Fibroblast of pulmonary artery (primary cell): ENCODE measurements around the gene UGT2B28.
"Not testable (repeated sequence)": the region's sequence is repeated elsewhere in the genome, so short reads cannot be mapped to it uniquely, and the experiment has no call there.

Experiments
- DNase-seq: peaks from one replicate; pipeline ENCODE4 v3.0.0-alpha.2; 2010; ENCODE audit warnings: low read depth
- H3K4me3 ChIP-seq: replicated peaks from 2 replicates; pipeline ENCODE4 v1.5.1; 2011; ENCODE audit warnings: low read depth, mild to moderate bottlenecking, control low read depth, low read length, moderate library complexity
- TF ChIP-seq, protein P1 (sequence below): IDR thresholded peaks from 2 replicates; pipeline ENCODE4 v1.5.1; 2011; ENCODE audit warnings: mild to moderate bottlenecking, control low read depth, low read length, inconsistent platforms; ENCODE audit errors: missing control alignments

The UGT2B28 gene

DNA sequence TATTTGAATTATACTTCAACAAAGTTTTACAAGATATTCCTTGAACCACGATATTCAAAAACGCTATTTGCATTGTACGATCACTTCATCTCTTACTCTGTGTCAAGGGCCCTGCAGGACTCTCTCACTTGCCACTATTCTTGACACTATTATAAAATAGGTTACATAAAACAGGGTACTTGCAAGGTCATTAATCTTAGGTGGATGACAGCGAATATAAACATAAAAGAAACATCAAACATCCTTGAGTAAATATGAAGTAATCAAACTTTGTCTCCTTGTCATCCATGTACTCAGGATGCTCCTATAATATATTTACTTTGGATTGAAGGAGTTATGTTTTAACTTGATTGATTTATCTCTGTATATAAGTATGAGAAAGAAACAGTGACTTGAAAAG, at the start of gene UGT2B28:
TSS of gene UGT2B28 (plus strand) at position 395 of the 400 bp plus-strand sequence. CDS start 26 bp downstream, outside the sequence.
- not testable (repeated sequence) for DNase-seq, H3K4me3 ChIP-seq

DNA sequence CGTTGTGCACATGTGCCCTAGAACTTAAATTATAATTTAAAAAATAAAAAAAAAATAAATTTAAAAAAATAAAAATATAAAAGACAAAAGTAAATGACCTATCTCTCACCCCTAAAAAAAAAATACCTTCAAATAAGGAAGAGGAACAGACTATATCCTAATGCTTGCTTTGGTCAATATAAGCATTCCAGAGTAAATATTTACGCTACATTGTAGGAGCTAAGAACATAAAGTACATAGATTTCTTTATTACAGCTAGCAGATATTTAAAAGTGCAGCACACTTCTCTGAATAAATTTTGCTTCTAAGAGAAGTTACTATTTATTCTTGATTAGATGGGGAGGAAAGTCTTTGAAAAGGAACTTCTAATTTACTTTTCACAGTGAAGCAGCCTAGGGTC, 41.2 kb upstream of the UGT2B28 start:
- DNase-seq, result no peak
- H3K4me3 ChIP-seq, result no peak overlapping the region
- TF ChIP-seq, protein P1, sequence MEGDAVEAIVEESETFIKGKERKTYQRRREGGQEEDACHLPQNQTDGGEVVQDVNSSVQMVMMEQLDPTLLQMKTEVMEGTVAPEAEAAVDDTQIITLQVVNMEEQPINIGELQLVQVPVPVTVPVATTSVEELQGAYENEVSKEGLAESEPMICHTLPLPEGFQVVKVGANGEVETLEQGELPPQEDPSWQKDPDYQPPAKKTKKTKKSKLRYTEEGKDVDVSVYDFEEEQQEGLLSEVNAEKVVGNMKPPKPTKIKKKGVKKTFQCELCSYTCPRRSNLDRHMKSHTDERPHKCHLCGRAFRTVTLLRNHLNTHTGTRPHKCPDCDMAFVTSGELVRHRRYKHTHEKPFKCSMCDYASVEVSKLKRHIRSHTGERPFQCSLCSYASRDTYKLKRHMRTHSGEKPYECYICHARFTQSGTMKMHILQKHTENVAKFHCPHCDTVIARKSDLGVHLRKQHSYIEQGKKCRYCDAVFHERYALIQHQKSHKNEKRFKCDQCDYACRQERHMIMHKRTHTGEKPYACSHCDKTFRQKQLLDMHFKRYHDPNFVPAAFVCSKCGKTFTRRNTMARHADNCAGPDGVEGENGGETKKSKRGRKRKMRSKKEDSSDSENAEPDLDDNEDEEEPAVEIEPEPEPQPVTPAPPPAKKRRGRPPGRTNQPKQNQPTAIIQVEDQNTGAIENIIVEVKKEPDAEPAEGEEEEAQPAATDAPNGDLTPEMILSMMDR, result no peak

DNA sequence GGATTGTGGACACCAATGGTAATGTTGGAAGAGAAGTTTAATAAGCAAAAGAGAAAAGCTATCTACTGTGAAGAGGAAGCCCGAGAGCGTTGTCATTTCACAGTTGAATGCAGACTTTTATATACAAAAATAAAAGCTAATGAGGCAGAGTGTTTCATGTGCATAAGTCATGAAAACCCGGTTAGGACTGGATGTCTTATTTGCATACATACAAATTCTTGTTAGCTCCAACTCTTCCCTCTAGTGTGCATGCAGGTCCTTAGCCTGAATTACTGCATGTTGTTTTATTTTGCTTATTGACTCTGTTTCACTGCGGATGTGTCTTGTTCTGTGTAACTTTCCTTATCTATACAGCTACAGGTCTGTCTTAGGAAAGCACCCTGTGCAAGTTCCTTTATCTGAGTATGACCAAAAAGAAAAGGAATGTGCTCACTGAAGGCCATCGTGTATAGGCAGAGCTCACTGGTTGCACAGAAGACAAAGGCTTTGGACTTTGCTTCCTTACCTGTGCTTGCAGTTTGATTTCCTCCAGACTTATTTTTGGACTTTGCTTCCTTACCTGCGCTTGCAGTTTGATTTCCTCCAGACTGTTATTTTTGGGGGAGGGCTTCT, 40.6 kb upstream of the UGT2B28 start:
- DNase-seq, result no peak
- no peak overlapping the region for H3K4me3 ChIP-seq
- TF ChIP-seq, protein P1, result no peak

DNA sequence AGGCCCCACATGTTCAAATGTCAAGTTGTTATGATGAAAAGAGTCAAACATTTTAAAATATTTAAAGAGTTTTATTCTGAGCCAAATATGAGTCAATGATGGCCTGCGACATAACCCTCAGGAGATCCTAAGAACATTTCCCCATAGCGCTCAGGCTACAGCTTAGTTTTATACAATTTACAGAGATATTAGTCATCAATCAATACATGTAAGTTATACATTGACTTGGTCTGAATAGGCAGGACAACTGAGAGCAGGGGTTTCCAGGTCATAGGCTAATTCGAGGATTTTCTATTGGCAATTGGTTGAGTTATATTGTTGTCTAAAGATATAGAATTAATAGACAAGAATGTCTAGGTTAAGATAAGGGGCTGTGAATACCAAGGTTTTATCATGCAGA, 39.5 kb upstream of the UGT2B28 start:
- not testable (repeated sequence) for DNase-seq, H3K4me3 ChIP-seq

DNA sequence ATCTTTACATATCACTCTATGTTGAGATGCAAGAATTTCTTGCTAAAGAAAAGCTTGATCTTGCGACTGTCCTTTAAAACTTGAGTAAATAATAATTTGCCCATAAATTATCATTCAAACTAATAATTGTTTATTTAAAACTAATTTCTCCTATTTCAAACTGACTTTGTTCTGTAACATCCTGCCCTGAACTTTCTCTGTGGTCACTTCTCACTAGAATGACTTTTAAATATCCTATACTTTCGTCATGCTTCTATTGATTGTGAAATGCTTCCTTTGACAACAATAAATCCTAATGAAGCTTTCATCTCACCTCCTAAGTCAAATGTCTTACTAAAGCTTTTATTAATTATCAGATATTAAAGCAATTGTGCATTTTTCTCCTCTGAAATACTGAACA, 38.5 kb upstream of the UGT2B28 start:
- H3K4me3 ChIP-seq, DNase-seq: not testable (repeated sequence)

DNA sequence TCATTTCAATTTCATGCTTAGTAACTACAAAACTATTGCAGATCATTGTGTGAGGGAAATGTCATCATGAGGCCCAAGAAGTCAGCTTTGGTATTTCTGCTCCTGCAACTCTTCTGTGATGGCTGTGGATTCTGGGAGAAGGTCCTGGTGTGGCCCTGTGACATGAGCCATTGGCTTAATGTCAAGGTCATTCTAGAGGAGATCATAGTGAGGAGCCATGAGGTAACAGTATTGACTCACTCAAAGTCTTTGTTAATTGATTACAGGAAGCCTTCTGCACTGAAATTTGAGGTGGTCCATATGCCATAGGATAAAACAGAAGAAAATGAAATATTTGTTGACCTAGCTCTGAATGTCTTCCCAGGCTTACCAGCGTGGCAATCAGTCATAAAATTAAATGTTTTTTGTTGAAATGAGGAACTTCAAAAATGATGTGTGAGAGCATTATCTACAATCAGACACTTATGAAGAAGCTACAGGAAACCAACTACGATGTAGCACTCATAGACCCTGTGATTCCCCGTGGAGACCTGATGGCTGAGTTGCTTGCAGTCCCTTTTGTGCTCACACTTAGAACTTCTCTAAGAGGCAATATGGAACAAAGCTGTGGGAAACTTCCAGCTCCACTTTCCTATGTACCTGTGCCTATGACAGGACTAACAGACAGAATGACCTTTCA, 37.6 kb upstream of the UGT2B28 start:
- DNase-seq, H3K4me3 ChIP-seq: not testable (repeated sequence)

DNA sequence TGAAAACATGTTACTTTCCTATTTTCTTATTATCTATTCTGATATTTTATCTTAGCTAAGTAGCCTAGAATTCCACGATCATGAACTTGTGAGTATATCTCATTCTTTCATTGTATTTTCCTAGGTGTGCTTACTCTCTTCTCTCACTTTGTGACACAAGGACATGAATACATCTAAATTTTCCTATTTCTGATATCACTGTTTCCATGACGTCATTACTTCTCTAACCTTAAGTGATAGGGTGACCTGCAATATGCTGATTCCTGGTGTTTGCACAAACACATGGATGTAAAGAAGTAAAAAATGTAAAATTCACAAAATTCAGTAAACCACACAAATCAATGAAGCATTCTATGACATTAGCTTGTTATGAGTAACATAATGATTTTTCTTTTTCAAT, 29.4 kb upstream of the UGT2B28 start:
- not testable (repeated sequence) for DNase-seq

DNA sequence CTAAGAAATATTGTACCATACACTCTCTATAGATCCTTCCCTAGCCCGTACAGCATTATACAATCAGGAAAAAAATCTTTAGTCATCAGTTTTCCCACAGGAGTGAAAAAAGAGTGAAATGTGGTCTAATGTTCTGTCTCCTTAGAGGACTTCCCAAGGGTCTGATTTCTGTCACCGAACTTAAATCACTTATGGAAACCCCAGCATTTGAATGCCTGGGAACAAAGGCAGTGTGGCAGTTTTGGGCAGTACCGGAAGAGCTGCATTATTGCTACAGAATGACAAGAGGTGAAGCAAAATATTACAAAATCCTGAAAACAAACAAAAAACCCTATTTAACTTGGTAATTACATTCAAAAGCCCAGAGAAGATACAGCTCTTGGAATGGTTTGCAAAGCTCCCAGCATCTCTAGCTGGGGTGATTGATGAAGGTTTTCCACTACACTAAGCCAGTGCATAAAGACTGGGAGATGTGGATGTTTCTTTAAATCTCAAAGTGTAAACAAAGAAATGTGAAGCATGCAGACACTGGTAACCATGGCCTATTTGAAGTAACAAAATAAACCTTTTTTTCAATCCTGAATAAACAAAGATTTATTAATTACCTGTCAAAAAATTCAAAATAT, 27.0 kb upstream of the UGT2B28 start:
- not testable (repeated sequence) for H3K4me3 ChIP-seq, DNase-seq

More for the DNA sequence above, 29.4 kb upstream of the UGT2B28 start:
- H3K4me3 ChIP-seq, result not testable (repeated sequence)

DNA sequence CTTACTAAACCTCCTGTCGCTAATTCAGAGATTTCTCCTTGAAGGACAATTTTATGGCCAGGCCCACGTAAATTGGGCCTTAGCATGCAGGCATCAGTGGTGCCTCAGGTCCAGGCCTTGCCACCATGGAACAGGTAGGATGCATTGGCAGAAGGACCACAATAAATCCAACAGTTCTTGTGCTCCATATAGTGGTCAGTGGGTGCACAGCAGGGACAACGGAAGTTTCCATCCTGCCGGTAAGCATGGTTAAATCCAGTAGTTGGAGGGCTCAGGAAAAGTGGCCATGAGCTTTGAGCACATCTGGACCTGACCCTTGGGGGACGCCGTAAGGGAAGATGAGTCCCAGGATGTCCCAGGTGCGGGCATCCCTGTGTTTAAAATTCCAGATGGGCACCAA, 11.7 kb upstream of the UGT2B28 start:
- not testable (repeated sequence) for H3K4me3 ChIP-seq, DNase-seq

DNA sequence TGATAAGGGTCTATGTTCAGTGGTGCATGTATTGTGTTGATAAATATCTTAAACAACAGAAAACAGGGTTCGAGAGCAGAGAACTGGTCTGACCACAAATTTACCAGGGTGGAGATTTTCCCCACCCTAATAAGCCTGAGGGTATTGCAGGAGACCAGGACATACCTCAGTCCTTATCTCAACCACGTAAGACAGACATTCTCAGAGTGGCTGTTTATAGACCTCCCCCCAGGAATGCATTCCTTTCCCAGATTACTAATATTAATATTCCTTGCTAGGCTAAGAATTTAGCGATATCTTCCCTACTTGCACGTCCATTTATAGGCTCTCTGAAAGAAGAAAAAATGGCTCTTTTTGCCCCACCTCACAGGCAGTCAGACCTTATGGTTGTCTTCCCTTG, 16.1 kb downstream of the UGT2B28 start:
- DNase-seq, H3K4me3 ChIP-seq: not testable (repeated sequence)

DNA sequence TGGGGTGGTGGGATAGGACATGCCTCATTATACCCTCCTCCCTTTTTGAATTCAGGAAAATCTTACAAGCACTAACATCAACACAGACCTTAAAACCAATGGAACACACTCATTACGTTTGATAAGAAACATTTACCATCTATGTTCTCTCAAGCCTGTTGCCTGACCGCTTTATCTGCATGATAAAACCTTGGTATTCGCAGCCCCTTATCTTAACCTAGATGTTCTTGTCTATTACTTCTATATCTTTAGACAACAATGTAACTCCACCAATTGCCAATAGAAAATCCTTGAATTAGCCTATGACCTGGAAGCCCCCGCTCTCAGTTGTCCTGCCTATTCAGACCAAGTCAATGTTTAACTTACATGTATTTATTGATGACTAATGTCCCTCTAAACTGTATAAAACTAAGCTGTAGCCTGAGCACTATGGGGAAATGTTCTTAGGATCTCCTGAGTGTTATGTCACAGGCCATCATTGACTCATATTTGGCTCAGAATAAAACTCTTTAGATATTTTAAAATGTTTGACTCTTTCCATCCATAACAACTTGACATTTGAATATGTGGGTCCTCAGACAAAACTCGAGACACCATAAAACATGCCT, 28.3 kb downstream of the UGT2B28 start:
- DNase-seq, H3K4me3 ChIP-seq: not testable (repeated sequence)

DNA sequence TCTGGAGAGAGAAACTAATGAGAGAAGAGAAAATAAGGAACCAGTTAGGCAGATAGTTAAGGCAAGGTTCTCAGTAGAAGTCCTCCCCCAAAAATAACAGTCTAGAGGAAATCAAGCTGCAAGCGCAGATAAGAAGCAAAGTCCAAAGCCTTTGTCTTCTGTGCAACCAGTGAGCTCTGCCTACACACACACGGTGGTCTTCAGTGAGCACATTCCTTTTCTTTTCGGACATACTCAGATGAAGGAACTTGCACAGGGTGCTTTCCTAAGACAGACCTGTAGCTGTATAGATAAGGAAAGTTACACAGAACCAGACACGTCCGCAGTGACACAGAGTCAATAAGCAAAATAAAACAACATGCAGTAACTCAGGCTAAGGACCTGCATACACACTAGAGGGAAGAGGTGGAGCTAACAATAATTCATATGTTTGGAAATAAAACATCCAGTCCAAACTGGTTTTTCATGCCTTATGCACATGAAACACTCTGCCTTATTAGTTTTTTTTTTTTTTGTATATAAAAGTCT, 29.3 kb downstream of the UGT2B28 start:
- H3K4me3 ChIP-seq, result not testable (repeated sequence)

DNA sequence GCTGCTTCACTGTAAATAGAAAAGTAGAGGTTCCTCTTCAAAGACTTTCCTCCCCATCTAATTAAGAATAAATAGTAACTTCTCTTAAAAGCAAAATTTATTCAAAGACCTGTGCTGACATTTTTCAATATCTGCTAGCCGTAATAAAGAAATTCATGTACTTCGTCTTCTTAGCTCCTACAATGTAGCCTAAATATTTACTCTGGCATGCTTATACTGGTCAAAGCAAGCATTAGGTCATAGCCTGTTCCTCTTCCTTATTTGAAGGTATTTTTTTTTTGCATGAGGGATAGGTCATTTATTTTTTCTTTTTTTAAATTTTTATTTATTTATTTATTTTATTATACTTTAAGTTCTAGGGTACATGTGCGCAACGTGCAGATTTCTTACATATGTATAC, 30.0 kb downstream of the UGT2B28 start:
- DNase-seq, H3K4me3 ChIP-seq: not testable (repeated sequence)

More for the DNA sequence above, 29.3 kb downstream of the UGT2B28 start:
- not testable (repeated sequence) for DNase-seq
